ENCODE data around the gene BOK.

- TF ChIP-seq CTCF (IDR thresholded peaks at IDR 0.05; ENCODE audit: insufficient read depth, low read depth, low read length) (no peak), EZH2 (IDR thresholded peaks at IDR 0.05; ENCODE audit: insufficient read depth, low read length) (no peak)
These were observed 16.5 kb downstream of the BOK start for GRCh38 chr2:241574911-241575623.

Measured in astrocyte (in vitro differentiated cells and primary cell).